Natural killer cell (primary cell): ENCODE data around the gene NMNAT3. TPM values are rescaled to one million over a fixed set of nuclear protein-coding genes. Genes with fewer than 3 reads are reported as not detected.

Experiments used
- ATAC-seq, 3 donors: fragments of 150-1000 bp in 2 of 3; fragments of 200-7000 bp in 1 of 3; cut with Tn5 transposase; 1 replicate in 1 of 3; 2 replicates in 2 of 3; pipeline ENCODE4 v1.10.0; 2021; ENCODE audit warnings: mild to moderate bottlenecking in 2 of 3, moderate library complexity in 2 of 3
- DNase-seq, 2 donors: peaks; one replicate each; pipeline versions ENCODE4 v3.0.0 to v3.0.0-alpha.2; 2013 to 2021; ENCODE audit warnings: mixed read lengths in 1 of 2
- H3K27ac ChIP-seq: one replicate; pipeline ENCODE4 v1.5.1; 2013; ENCODE audit warnings: mild to moderate bottlenecking, low read length
- H3K27me3 ChIP-seq: one replicate; pipeline ENCODE4 v1.6.1; 2013; ENCODE audit warnings: low read length; ENCODE audit not compliant: control insufficient read depth, insufficient read depth
- H3K36me3 ChIP-seq: one replicate; pipeline ENCODE4 v1.6.1; 2013; ENCODE audit warnings: low read length; ENCODE audit not compliant: control insufficient read depth, insufficient read depth
- H3K4me1 ChIP-seq: one replicate; pipeline ENCODE4 v1.6.1; 2013; ENCODE audit warnings: low read length; ENCODE audit not compliant: control insufficient read depth, insufficient read depth
- H3K4me3 ChIP-seq: one replicate; pipeline ENCODE4 v1.5.1; 2013; ENCODE audit warnings: low read length
- H3K9me3 ChIP-seq: one replicate; pipeline ENCODE4 v1.6.1; 2013; ENCODE audit warnings: low read length; ENCODE audit not compliant: control insufficient read depth, insufficient read depth
- H3K27ac Mint-ChIP-seq, 2 donors: one replicate each; pipeline ENCODE4 v1.8.0; 2022; ENCODE audit warnings: mild to moderate bottlenecking in 2 of 2, mixed read lengths in 2 of 2, moderate library complexity in 1 of 2
- H3K27me3 Mint-ChIP-seq, 2 donors: one replicate each; pipeline ENCODE4 v1.8.0; 2022; ENCODE audit warnings: low read depth in 2 of 2, mixed read lengths in 2 of 2
- H3K36me3 Mint-ChIP-seq: one replicate; pipeline ENCODE4 v1.8.0; 2022; ENCODE audit warnings: mixed read lengths
- H3K4me1 Mint-ChIP-seq, 2 donors: one replicate each; pipeline ENCODE4 v1.8.0; 2022; ENCODE audit warnings: mixed read lengths in 2 of 2
- H3K4me3 Mint-ChIP-seq: one replicate; pipeline ENCODE4 v1.8.0; 2022; ENCODE audit warnings: mild to moderate bottlenecking, moderate library complexity, mixed read lengths
- H3K9me3 Mint-ChIP-seq, 2 donors: one replicate each; pipeline ENCODE4 v1.8.0; 2022; ENCODE audit warnings: mixed read lengths in 2 of 2
- CTCF ChIP-seq: fragments of 200-600 bp; IDR thresholded peaks from one replicate; pipeline ENCODE4 v1.8.0; 2022; ENCODE audit warnings: antibody characterized with exemption
- WGBS: methylation state at CpG from one replicate; pipeline ENCODE4 v1.1.7; 2013; ENCODE audit warnings: missing lambda C conversion rate; ENCODE audit not compliant: insufficient coverage; 5-methylcytosine and 5-hydroxymethylcytosine counted together
- intact Hi-C: fragments of 100-400 bp; cut with micrococcal nuclease; formaldehyde crosslinking; loops from one replicate; pipeline ENCODE4 v1.14.2; 2022
- total RNA-seq, 4 donors: library from RNA; stranded (reverse); fragments of 120-200 nt in 1 of 4; gene quantifications; one replicate each; pipeline versions ENCODE4 v1.2.3 to v1.2.4, GENCODE V29; 2013 to 2022

NMNAT3 gene
- total RNA-seq, 3 donors from 2014 or later (not counting 1 experiment from before 2014, with no cell fraction given): 1.6 to 3.7 (median 2.2) TPM

- no peaks in the 10 kb centered on the region for H3K4me1 Mint-ChIP-seq
- no peaks in the 10 kb centered on the region for H3K9me3 Mint-ChIP-seq
- Histone ChIP-seq H3K27ac (no peak overlapping the region), H3K9me3 (no peaks in the 10 kb centered on the region), H3K4me3 (no peak overlapping the region), H3K36me3 (no peaks in the 10 kb centered on the region), H3K27me3 (no peaks in the 10 kb centered on the region), H3K4me1 (no peaks in the 10 kb centered on the region)
- H3K36me3 Mint-ChIP-seq: no peaks in the 10 kb centered on the region
- no peak for TF ChIP-seq CTCF
- H3K27ac Mint-ChIP-seq: no peak overlapping the region
- intact Hi-C loops: no loop called here
- no peak for DNase-seq
- H3K4me3 Mint-ChIP-seq: no peak overlapping the region
- WGBS: 84% methylated on average over 9 of the region's 9 CpGs
- no peak for ATAC-seq
- no peaks in the 10 kb centered on the region for H3K27me3 Mint-ChIP-seq
These were observed 24.2 kb downstream of the NMNAT3 start for GRCh38 chr3:139653582-139653981.

GRCh38 chr3:139652561-139652960 lies 25.2 kb downstream of the NMNAT3 start:
- H3K36me3 ChIP-seq: no peaks in the 10 kb centered on the region

GRCh38 chr3:139647866-139648435 lies 29.8 kb downstream of the NMNAT3 start:
- intact Hi-C loops: no loop called here
- Mint-ChIP-seq H3K4me3 (no peak overlapping the region), H3K27ac (no peak overlapping the region), H3K4me1 (peaks cover 3 to 4% of the 10 kb centered on the region in 2 donors), H3K9me3 (peaks cover 0 to 3% of the 10 kb centered on the region in 2 donors), H3K36me3 (no peaks in the 10 kb centered on the region), H3K27me3 (peaks cover 0 to 7% of the 10 kb centered on the region in 2 donors)
- DNase-seq: no peak
- ATAC-seq: no peak
- Histone ChIP-seq H3K36me3 (no peaks in the 10 kb centered on the region), H3K9me3 (no peaks in the 10 kb centered on the region), H3K4me1 (no peaks in the 10 kb centered on the region), H3K27ac (no peak overlapping the region), H3K27me3 (no peaks in the 10 kb centered on the region), H3K4me3 (no peak overlapping the region)
- no peak for TF ChIP-seq CTCF
- 82% methylated on average over 2 of the region's 3 CpGs for WGBS

More at GRCh38 chr3:139652561-139652960, 25.2 kb downstream of the NMNAT3 start:
- Mint-ChIP-seq H3K36me3 (no peaks in the 10 kb centered on the region), H3K27ac (no peak overlapping the region), H3K4me3 (no peak overlapping the region), H3K4me1 (no peaks in the 10 kb centered on the region), H3K27me3 (peaks cover 0 to 2% of the 10 kb centered on the region in 2 donors), H3K9me3 (no peaks in the 10 kb centered on the region)
- Histone ChIP-seq H3K4me1 (no peaks in the 10 kb centered on the region), H3K27me3 (no peaks in the 10 kb centered on the region), H3K4me3 (no peak overlapping the region), H3K27ac (no peak overlapping the region), H3K9me3 (no peaks in the 10 kb centered on the region)
- DNase-seq: no peak
- TF ChIP-seq CTCF: no peak
- intact Hi-C loops: no loop called here
- WGBS: 82% methylated on average over 3 of the region's 3 CpGs
- ATAC-seq: no peak

GRCh38 chr3:139646512-139646911 lies 31.3 kb downstream of the NMNAT3 start:
- no peak for TF ChIP-seq CTCF
- no peak overlapping the region for H3K27ac Mint-ChIP-seq
- no peak for DNase-seq
- peaks cover 0 to 3% of the 10 kb centered on the region in 2 donors for H3K9me3 Mint-ChIP-seq
- H3K27me3 Mint-ChIP-seq: peaks cover 0 to 7% of the 10 kb centered on the region in 2 donors
- 92% methylated on average over 4 of the region's 4 CpGs for WGBS
- Histone ChIP-seq H3K4me1 (no peaks in the 10 kb centered on the region), H3K27ac (no peak overlapping the region), H3K27me3 (no peaks in the 10 kb centered on the region), H3K9me3 (no peaks in the 10 kb centered on the region), H3K4me3 (no peak overlapping the region), H3K36me3 (no peaks in the 10 kb centered on the region)
- no peak for ATAC-seq
- H3K4me3 Mint-ChIP-seq: no peak overlapping the region
- intact Hi-C loops: no loop called here
- peaks cover 7 to 8% of the 10 kb centered on the region in 2 donors for H3K4me1 Mint-ChIP-seq
- H3K36me3 Mint-ChIP-seq: no peaks in the 10 kb centered on the region
